LoVo (cell line): ENCODE measurements around the gene SEPTIN1.

ENCODE experiments used
- DNase-seq: peaks from one replicate; pipeline ENCODE4 v3.0.0-alpha.2; 2016; ENCODE audit warnings: low spot score

SEPTIN1 gene, protein sequence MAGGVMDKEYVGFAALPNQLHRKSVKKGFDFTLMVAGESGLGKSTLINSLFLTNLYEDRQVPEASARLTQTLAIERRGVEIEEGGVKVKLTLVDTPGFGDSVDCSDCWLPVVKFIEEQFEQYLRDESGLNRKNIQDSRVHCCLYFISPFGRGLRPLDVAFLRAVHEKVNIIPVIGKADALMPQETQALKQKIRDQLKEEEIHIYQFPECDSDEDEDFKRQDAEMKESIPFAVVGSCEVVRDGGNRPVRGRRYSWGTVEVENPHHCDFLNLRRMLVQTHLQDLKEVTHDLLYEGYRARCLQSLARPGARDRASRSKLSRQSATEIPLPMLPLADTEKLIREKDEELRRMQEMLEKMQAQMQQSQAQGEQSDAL

DNA sequence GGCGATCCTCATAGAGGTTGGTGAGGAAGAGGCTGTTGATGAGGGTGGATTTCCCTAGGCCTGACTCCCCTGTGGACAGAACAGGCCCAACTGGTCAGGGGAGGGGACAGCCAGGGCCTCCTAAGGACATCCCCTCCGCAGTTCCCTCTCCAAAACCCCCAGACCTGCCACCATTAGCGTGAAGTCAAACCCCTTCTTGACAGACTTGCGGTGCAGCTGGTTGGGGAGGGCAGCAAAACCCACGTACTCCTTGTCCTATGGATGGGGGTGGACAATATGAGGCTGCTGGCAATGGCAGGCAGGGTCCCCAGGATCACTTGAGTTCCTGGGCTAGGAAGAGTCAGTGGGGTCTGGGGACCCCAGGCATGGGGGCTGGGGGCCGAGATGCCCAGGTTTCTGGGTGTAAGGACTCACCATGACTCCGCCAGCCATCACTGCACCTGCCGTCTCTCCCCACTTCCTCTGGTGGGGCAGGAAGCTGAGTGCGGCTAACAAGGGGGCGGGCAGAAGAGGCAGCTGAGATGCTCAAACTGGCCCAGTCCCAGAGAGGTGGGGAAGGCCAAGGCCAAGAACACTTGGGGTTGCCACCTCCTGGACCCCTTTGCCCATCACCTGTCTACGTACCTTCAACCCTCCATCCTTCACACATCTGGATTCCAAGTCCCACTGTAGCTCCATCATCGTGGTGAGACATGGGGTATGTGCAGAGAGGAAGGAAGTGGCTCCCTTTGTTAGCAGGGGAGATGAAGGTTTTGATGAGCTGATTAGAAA is at the start of gene SEPTIN1:
SEPTIN1 (minus strand) TSS at position 451 of the 771 bp plus-strand sequence; CDS start at position 432, 19 bp downstream.
- no peak for DNase-seq

DNA sequence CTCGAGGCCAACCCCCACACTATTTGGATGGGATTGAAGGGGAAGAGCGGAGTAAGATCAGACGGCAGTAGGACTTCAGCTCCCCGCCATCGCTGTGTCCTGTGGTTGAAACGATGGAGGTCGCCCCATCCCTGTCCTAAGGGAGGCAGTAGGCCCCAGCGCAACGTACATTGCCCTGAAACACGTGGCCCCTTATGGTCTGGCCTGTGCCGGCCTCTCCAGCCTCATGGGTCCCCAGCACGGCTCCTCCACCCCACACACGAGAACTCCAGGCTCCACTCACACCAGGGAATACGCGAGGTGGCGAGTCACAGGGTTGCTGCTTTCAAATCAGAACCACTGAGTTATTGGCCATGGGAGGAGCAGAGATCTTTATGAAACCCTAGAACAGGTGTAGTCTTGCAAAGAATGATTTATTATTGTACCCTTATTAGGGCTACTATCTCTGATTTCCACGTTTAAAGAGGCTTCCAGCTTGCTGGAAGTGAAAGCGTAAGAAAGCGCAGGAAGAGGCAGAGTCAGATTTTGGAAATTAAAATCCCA is 48.1 kb upstream of the SEPTIN1 start:
- no peak for DNase-seq

DNA sequence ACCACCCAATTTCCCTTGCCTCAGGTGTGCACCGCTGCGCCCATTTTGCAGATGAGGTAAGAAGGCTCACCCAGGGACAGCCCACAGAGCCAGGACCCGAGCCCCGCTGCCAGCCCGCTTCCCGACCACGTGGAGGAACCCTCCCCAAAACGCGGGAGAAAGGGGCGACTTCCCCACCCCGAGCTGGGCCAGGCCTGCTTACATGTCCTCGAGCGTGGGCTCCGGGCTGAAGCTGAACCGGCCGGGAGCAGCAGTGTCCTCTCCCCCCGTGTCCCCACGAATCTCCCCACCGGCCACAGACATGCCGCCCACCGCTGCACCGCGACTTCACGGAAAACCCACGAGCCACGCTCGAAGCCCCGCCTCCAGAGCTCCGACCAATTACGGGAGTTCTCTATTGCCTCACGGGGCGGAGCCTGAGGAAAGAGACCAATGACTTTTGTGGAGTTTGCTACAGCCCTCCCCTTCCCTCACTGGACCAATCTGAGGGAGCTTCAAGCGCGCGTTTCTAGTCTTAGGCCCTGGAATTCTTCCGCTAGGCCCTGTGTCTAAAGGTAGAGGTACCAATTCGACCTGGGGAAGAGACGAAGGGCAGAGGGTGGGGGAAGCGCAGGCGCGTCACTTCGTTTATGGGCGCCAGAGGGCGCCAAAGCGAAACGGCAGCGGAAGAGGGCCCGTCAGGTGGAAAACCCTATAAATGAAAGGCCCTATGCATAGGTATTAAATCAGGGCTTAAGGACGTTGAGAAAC is 47.5 kb upstream of the SEPTIN1 start, which contains the start of gene DCTPP1:
DCTPP1 (minus strand) TSS at position 353 of the 750 bp plus-strand sequence; CDS start at position 303, 50 bp downstream.
- DNase-seq: peak; percentile 100

DNA sequence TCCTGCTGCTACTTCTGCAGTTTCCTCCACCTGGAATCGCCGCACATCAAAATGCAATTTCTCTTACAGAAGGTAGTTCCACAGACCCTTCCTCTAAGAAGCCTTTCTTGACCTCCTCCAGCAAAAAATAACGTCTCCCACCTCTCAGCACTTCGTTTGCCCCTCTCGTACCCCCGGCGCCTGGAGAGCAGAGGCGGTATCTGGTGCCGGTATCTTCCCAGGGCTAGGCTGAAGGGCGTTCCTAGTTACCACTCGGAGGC is 47.0 kb upstream of the SEPTIN1 start:
- DNase-seq: peak; percentile 45

DNA sequence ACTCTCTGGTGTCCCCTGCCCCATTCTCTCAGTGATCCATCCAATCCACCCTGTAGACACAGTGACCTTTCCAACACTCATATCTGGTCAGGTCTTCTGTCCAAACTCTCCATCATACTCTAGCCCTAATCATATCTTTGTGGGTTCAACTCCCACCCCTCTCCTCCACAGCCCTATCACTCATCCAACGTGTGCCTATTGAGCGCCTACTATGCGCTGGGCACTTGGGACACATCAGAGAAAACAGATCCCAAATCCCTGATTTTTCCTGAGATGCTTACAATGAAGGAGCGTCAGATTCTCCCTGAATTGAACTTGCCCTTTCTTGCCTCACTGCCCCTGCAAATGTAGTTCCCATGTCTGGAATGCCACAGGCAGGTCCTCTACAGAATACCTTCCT is 45.7 kb upstream of the SEPTIN1 start:
- no peak for DNase-seq

DNA sequence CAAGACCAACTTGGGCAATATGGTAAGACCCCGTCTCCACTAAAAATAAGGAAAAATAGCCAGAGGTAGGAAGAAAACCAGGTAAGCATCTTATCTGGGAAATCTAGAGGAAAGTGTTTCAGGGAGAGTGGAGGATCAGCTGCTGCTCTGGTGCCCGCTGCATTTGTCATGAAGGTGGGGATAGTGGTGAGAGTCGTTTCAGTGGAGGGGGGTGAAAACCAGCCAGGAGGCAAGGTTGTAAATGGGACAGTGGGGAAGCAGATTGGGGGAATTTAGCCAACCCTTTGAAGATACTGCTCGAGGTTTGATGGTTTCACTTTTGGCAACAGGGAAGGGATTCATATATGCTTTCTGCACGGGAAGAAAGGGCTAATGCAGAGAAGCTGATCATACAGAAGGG is 38.6 kb upstream of the SEPTIN1 start:
- DNase-seq: no peak

DNA sequence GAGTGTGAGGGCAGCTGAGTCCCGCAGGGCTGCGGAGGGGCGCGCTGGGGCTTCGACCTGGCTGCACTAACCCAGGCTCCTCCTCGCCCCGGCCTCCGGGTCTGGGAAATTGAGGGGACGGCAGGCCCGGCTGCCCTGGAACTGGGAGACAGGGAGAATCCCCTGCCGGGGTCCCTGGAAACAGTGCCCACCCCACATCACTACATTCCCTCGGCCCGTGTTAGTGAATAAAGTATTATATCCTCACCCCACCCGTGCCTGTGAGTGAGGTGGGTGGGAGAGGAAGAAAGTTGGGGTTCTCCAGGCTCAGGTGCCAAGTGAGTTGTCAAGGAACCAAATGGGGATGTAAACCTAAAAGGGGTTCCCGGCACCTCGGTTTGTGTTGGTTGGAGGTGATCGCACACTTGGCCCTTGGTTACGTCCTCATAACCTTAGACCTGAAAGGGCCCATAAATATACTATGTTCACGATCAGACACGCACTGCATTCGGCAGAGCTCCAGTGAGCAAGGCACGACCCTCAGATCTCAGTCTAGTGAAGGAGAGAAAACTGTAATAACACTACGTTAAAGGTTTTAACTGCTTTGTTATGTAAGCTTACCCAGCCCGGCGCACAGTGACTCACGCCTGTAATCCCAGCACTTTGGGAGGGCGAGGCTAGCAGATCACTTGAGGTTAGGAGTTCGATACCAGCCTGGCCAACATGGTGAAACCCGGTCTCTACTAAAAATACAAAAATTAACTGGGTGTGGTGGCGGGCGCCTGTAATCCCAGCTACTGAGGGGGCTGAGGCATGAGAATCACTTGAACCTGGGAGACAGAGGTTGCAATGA is 36.2 kb upstream of the SEPTIN1 start:
- peak; percentile 26 for DNase-seq

DNA sequence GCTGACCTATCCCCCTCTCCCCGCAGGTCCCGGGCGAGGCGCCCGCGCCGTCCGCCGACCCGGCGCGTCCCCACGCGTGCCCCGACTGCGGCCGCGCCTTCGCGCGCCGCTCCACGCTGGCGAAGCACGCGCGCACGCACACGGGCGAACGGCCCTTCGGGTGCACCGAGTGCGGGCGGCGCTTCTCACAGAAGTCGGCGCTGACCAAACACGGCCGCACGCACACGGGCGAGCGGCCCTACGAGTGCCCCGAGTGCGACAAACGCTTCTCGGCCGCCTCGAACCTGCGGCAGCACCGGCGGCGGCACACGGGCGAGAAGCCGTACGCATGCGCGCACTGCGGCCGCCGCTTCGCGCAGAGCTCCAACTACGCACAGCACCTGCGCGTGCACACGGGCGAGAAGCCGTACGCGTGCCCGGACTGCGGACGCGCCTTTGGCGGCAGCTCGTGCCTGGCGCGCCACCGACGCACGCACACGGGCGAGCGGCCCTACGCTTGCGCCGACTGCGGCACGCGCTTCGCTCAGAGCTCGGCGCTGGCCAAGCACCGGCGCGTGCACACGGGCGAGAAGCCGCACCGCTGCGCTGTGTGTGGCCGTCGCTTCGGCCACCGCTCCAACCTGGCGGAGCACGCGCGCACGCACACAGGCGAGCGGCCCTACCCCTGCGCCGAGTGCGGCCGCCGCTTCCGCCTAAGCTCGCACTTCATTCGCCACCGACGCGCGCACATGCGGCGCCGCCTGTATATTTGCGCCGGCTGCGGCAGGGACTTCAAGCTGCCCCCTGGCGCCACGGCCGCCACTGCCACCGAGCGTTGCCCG is 35.4 kb upstream of the SEPTIN1 start:
- peak; percentile 94 for DNase-seq

DNA sequence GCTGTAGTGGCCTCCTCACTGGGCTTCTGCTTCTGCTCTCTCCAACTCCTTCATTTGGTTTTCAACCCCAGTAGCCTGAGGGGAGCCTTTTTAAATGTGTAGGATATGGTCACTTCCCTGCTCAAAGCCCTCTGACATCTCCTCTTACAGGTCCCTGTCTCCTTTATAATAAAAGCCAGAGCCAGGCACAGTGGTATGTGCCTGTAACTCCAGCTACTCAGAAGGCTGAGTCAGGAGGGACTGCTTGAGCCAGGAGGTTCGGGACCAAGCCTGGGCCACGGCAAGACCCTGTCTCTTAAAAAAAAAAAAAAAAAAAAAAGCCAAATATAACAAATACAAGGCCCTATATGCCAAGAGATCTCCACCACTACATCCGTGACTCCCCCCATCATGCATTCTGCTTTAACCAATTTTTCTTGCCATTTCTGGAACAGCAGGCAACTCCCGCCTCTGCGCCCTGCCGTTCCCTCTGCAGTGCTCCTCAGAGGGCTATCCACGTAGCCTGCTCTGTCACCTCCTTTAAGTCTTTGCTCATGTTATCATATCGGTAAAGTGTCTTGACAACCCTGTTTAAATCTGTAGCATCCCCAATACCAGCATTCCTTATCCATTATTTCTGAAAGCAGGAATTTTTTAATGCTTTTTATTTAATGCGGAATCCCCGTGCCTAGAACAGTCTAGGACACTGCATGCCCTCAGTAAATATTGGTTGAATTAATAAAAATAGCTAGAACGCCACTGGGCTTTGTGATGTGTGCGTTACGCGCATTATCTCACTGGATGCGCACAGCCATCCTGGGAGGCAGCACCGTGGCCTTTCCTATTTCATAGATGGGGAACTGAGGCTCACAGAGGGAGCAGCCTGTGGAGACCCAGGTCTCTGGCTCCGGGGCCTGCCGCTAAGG is 34.5 kb upstream of the SEPTIN1 start:
- no peak for DNase-seq

DNA sequence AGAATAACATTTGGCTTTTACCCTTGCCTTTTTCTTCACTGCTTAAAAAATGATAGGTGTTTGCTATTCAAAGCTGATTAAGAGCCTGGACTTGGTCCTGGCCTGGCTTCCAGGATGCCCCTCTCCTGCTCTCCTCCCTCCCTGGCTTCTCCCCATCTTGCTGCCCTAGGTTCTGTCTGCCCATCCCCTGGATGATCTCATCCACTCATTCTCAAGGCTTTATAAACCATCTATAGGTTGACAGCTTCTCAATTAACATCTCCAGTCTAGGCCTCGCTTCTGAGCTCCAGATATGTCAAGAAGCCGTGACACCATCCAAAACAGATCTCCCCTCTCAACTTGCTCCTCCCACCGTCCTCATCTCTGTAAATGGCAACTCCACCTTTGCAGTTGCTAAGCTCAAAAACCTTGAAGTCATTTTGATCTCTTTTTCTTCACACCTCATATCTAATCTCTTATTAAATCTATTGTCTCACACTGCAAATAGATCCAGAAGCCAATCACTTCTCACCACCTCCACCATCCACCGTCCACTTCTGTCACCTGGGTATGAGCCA is 33.8 kb upstream of the SEPTIN1 start:
- no peak for DNase-seq

DNA sequence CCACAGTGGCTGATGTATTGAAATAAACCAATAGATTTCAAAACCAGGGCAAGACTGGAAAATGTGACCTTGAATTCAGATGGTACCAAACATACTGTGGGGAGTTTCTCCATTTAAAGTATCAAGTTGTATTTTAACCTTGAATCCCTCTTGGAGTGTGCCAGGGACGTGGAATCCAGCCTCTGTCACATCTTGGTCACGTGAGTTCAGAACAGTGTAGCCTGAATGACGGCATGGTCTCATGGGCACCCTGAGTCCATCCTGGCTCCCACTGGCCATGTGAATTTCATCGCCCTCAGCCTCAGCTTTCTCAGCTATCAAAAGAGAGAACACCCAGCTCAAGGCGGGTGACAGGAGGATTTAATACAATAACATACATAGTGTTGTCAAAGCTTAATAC is 31.8 kb upstream of the SEPTIN1 start:
- DNase-seq: no peak

DNA sequence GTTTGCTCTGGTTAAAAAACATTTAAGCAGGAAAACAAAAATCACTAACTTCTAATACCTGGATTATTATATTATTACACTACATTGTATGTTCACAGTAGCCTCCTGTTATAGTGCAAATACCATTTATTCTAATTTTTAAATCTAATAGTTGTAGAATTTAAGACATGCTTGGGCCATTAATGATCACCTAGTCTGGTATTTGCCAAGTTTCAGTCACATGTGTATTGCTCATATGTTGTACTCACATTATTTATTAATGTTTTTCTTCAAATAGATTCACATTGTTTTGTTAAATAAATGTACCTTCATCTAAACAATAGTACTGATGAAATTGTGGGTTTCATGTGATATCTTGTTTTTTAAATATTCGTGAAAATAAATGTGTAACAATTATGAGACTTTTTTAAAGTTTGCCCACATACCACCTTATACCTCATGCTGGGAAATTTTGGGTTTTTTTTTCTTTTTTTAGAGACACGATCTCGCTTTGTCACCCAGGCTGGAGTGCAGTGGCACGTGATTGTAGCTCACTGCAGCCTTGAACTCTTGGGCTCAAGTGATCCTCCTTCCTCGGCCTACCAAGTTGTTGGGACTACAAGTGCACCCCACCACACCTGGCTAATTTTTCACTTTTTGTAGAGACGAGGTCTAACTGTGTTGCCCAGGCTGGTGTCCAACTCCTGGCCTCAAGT is 30.9 kb upstream of the SEPTIN1 start:
- no peak for DNase-seq

DNA sequence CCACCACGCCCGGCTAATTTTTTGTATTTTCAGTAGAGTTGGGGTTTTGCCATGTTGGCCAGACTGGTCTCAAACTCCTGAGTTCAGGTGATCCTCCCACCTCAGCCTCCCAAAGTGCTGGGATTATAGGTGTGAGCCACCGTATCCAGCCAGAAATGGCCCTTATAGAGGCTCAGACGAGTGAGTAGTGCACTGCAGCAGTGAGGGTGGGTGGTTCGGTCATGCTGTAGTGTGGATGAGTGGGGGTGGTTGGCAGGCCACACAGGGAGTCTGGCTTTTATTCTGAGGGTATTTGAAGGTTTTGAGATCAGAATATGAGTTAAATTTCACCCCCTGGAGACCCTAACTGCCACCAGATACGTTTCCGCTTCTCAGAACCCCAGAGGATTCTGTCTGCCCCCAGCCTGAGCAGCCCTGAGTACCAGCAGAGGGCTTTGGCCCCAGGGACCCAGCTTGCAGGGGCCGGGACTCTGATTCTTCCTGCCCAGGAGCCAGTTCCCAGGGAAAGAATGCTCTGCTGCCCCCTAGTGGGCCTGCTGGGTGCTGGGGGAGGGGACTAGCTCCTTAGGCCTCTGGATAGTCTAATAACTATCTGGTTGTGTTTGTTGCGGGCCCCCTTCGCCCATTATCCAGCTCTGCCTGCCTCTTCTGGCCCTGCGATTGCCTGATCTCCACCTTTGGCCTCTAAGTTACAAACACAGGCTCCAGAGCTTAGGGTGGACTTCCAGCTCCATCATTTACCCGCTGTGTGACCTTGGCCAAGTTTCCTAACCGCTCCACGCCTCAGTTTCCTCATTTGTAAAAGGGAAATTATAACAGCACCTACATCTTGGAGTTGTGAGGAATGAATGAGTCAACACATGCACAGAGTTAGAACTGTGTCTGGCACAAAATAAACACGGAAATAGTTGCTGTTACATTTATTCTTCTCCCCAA is 27.0 kb upstream of the SEPTIN1 start:
- DNase-seq: peak; percentile 84

DNA sequence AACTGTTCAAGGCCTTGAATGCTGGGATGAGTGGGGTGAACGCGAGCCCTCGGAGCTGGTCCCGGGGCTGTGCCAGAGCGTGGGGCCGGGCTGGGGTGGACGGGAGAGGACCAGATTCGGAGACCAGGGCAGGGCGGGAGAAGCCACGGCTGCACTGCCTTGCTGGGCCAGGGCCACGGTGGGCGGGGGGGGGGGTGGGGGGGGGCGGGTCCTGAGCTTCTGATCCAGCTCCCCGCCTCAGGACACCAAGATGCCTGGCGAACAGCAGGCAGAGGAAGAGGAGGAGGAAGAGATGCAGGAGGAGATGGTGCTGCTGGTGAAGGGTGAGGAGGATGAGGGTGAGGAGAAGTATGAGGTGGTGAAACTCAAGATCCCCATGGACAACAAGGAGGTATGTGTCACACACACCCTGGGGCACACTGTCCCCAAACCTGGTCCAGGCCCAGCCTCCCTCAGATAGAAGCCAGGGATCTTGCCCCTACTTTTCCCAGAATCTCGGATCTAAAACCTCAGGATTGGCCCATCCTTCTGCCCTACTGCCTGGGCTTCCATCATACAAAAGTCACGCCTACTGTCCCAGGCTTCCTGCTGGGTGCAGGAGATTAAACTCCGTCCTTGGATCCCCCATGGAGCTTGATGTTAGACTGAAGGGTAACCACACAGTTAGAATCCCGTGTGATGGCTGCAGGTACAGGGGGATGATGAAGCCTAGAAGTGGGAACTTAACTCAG is 25.6 kb upstream of the SEPTIN1 start:
- no peak for DNase-seq

DNA sequence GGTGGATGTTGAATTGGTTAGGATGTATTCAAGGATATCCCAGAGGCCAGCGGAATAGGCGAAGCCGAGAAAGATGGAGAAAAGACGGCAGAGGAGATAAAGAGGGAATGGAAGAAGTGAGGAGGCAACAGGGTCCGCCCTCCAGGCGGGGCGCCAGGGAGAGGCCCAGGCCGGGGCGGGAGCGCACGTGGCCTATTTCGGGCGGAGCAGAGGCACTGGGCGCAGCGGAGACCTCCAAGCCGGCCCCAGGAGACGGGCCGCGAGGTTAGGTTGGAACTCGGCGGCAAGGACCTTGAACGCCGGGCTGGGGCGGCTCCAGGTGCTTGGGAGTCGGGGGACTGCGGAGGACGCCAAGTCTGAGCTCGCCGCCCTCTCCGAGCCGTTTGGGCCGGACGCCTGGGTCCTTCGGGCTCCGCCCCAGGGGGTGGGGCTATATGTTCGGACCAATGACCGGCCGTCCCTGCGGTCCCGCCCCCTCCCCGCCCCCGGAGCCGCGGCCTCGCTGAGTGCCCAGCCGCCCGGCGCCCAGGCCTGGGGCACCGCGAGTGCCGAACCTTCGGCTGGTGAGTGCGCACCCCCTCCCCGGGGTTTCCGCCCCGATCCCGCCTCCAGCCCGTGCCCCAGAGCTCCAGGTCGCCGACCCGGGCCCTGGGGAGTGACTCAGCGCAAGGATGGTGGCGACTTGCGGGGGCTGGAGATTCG is 24.9 kb upstream of the SEPTIN1 start, which contains the start of gene ZNF771:
ZNF771 (plus strand) TSS at position 505 of the 702 bp plus-strand sequence. CDS start 448 bp downstream, outside the sequence.
- DNase-seq: peak; percentile 91

DNA sequence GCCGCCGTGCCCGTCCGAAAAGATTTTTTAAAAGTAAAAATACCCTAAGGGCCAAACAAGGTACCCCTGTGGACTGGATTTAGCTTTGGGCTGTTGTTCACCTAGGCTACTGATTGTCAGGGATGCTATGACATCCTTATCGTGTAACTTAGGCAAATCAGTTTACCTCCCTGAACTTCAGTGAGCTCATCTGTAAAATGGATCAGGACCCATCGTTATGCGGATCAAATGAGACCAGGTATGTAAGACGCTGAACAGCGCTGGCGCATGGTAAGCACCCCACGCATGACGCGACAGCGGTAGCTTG is 24.4 kb upstream of the SEPTIN1 start:
- DNase-seq: no peak
